ENCODE data around the gene CD9.

The CD9 gene

DNA sequence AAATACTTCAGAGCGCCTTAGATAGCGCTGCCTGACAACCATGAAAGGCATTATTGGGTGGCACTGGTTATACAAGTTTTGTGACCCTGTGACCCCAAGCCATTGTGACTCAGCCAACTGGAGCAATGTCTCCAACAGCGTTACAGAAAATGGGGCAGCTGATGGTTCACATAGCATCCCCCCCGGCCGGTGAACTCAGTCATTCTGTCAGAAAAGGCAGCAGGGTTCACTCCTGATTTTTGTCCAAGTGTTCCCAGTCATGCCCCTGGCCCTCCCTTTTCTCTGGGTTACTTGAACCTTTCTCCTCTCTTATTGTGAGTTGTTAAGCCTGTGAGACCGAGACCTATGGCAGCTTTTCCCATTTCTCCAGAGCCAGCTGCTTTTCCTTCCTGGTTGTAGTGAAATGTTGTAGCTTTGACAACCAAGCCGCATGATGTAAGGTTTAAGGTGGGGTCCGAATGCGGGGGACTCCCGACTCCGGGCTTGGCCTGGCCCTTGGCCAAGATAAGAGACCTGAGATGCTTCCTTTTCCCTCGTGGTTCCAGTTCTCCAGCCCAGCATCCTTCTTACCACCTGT lies 22.0 kb downstream of the CD9 start:
- no peak for DNase-seq (ENCODE audit: low read depth)
- no peak overlapping the region for H3K4me3 ChIP-seq (ENCODE audit: low read depth, low read length)
- TF ChIP-seq MYC (IDR thresholded peaks at IDR 0.05; ENCODE audit: low read depth, low read length), result no peak
- TF ChIP-seq POLR2A (IDR thresholded peaks at IDR 0.05; ENCODE audit: extremely low read depth, insufficient read length), result no peak
- TF ChIP-seq, protein P1, sequence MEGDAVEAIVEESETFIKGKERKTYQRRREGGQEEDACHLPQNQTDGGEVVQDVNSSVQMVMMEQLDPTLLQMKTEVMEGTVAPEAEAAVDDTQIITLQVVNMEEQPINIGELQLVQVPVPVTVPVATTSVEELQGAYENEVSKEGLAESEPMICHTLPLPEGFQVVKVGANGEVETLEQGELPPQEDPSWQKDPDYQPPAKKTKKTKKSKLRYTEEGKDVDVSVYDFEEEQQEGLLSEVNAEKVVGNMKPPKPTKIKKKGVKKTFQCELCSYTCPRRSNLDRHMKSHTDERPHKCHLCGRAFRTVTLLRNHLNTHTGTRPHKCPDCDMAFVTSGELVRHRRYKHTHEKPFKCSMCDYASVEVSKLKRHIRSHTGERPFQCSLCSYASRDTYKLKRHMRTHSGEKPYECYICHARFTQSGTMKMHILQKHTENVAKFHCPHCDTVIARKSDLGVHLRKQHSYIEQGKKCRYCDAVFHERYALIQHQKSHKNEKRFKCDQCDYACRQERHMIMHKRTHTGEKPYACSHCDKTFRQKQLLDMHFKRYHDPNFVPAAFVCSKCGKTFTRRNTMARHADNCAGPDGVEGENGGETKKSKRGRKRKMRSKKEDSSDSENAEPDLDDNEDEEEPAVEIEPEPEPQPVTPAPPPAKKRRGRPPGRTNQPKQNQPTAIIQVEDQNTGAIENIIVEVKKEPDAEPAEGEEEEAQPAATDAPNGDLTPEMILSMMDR (IDR thresholded peaks at IDR 0.05; ENCODE audit: low read depth, low read length), result no peak
- TF ChIP-seq, protein P2, sequence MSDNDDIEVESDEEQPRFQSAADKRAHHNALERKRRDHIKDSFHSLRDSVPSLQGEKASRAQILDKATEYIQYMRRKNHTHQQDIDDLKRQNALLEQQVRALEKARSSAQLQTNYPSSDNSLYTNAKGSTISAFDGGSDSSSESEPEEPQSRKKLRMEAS (IDR thresholded peaks at IDR 0.05; ENCODE audit: low read depth, low read length), result no peak

GRCh38 chr12:6223545-6223944 lies 23.3 kb downstream of the CD9 start:
- H3K4me3 ChIP-seq (ENCODE audit: low read depth, low read length), result no peak overlapping the region
- no peak for DNase-seq (ENCODE audit: low read depth)
- no peak for TF ChIP-seq MYC (IDR thresholded peaks at IDR 0.05; ENCODE audit: low read depth, low read length)
- TF ChIP-seq, protein P2 (IDR thresholded peaks at IDR 0.05; ENCODE audit: low read depth, low read length), result no peak
- TF ChIP-seq, protein P1 (IDR thresholded peaks at IDR 0.05; ENCODE audit: low read depth, low read length), result no peak
- no peak for TF ChIP-seq POLR2A (IDR thresholded peaks at IDR 0.05; ENCODE audit: extremely low read depth, insufficient read length)

DNA sequence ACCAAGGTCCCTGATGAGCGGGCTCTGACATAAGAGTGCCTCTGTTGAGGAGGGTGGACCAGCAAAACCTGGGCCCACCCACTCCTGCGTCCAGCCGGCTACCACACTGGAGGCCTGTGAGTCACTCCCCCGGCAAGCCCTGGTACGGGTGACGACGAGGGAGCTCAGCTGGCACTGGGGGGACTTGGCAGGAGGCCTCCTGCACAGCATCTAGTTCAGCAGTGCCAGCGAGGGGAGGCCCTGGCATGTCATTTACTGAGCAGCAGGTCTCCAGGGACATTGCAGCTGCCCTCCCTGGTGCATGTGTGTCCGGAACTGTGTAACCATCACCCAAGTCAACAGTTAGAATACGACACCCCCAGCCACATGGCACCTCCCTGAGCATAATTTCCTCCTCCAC lies 24.4 kb downstream of the CD9 start:
- H3K4me3 ChIP-seq (ENCODE audit: low read depth, low read length), result no peak overlapping the region
- TF ChIP-seq MYC (IDR thresholded peaks at IDR 0.05; ENCODE audit: low read depth, low read length) (peak; percentile 50; the same call in 1 of the 2 replicates), POLR2A (IDR thresholded peaks at IDR 0.05; ENCODE audit: extremely low read depth, insufficient read length) (no peak)
- TF ChIP-seq, protein P1 (IDR thresholded peaks at IDR 0.05; ENCODE audit: low read depth, low read length), result no peak
- TF ChIP-seq, protein P2 (IDR thresholded peaks at IDR 0.05; ENCODE audit: low read depth, low read length), result peak; percentile 81
- DNase-seq (ENCODE audit: low read depth), result peak; percentile 77

DNA sequence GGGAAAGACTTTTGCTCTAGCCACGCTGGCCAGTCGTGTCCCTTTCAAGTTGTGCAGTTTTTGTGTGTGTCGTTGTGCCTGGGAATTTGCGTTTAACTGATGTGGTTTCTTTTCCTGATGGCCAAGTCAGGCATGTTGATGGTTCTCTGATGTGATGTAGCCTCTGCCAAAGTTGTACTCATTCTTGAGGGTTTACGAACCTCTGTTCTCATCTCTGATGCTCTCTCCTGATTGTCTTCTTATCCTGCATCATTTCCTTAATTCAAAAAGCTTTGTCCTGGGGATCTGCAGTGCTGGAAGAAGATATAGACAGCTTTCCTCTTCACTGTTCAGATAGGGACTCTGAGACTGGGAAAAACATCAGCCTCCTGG lies 25.4 kb downstream of the CD9 start:
- no peak for DNase-seq (ENCODE audit: low read depth)
- TF ChIP-seq, protein P1 (IDR thresholded peaks at IDR 0.05; ENCODE audit: low read depth, low read length), result no peak
- TF ChIP-seq, protein P2 (IDR thresholded peaks at IDR 0.05; ENCODE audit: low read depth, low read length), result no peak
- TF ChIP-seq MYC (IDR thresholded peaks at IDR 0.05; ENCODE audit: low read depth, low read length), result no peak
- no peak for TF ChIP-seq POLR2A (IDR thresholded peaks at IDR 0.05; ENCODE audit: extremely low read depth, insufficient read length)
- no peak overlapping the region for H3K4me3 ChIP-seq (ENCODE audit: low read depth, low read length)

DNA sequence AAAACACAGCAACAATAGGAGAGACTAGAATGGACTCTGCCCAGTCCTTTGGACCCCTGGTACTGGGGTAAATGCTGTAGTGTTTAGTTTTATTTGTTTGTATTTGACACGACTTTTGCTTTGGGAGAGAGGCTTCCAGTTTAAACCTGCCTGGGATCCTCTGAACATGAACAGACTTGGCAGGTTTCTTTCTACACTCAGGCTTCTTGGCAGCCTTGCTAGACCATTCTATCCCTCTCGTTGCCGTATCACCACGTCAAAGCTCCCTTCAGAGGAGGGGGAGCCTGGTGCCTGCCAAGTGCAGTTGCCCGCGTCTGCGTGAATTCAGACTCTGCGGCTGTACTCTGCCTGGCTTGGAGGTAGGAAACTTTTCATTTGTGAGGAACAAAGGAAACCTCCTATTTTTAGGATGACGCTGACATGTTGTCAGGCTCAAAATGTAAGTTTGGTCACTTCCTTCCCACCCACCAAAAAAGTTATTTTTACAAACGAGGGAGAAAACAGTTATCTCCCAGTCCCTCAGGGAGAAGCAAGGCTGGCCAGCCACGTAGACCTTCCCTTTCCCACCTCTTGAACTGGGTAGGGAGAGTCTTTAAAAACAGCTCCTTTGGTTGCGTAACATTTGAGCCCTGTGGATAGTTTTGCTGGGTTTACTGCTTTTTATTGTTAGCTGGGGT lies 25.9 kb downstream of the CD9 start:
- TF ChIP-seq, protein P1 (IDR thresholded peaks at IDR 0.05; ENCODE audit: low read depth, low read length), result no peak
- TF ChIP-seq POLR2A (IDR thresholded peaks at IDR 0.05; ENCODE audit: extremely low read depth, insufficient read length) (no peak), MYC (IDR thresholded peaks at IDR 0.05; ENCODE audit: low read depth, low read length) (no peak)
- TF ChIP-seq, protein P2 (IDR thresholded peaks at IDR 0.05; ENCODE audit: low read depth, low read length), result no peak
- DNase-seq (ENCODE audit: low read depth), result peak; percentile 83

More for the DNA sequence above, 25.9 kb downstream of the CD9 start:
- no peak overlapping the region for H3K4me3 ChIP-seq (ENCODE audit: low read depth, low read length)
